Stimulated activated naive CD8-positive, alpha-beta T cell treated with anti-CD3 and anti-CD28 coated beads, Interleukin-15, Interleukin-2, amounts not matched to agents 100 ng/mL and 50 ng/mL, for 24 hours (primary cell): ENCODE data around the gene KNOP1.
"Not testable (repeated sequence)": the region's sequence is repeated elsewhere in the genome, so short reads cannot be mapped to it uniquely, and the experiment has no call there.

Experiments used
- H3K27ac Mint-ChIP-seq: one replicate; pipeline ENCODE4 v1.8.0; 2021; ENCODE audit warnings: mild to moderate bottlenecking, mixed read lengths
- H3K27me3 Mint-ChIP-seq: one replicate; pipeline ENCODE4 v1.8.0; 2021; ENCODE audit warnings: mixed read lengths
- H3K36me3 Mint-ChIP-seq: one replicate; pipeline ENCODE4 v1.8.0; 2021; ENCODE audit warnings: low read depth, mixed read lengths
- H3K4me1 Mint-ChIP-seq: one replicate; pipeline ENCODE4 v1.8.0; 2021; ENCODE audit warnings: low read depth, mixed read lengths
- H3K4me3 Mint-ChIP-seq: one replicate; pipeline ENCODE4 v1.8.0; 2021; ENCODE audit warnings: mild to moderate bottlenecking, mixed read lengths
- H3K9me3 Mint-ChIP-seq: one replicate; pipeline ENCODE4 v1.8.0; 2021; ENCODE audit warnings: mixed read lengths

KNOP1 gene

DNA sequence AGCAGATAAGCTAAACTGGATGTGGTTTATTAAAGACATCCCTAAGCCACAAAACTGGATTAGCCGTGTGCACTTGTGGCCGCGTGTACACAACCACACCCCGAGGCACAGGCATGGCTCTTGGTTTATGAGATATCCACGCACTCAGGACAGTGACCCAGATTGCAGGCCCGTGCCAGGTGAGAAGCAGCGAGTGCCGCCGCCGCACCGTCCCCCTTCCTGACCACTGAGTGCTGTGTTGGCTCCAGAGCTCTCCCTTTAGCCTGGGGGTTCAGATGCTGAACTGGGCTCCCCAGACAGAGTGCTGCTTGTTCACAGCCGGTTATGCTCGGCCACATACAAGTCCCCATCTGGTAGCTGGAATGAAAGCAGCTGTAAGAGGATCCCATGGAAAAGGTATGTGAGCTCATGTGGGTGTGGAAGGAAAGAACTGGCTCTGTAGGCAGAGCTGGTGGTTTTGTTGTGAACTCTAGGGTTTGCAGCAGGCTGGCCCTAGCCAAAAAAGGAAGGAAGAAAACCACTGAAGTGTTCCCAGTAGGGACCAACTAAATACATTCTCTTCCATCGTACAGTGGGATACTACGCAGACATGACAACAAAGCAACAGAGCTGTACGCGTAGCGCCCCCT is 29.5 kb downstream of the KNOP1 start:
- H3K4me3 Mint-ChIP-seq, result no peak overlapping the region
- H3K27ac Mint-ChIP-seq, result no peak overlapping the region
- H3K9me3 Mint-ChIP-seq, result peaks cover 4% of the 10 kb centered on the region
- H3K27me3 Mint-ChIP-seq, result no peaks in the 10 kb centered on the region
- peaks cover 55% of the 10 kb centered on the region for H3K36me3 Mint-ChIP-seq
- H3K4me1 Mint-ChIP-seq, result peaks cover 20% of the 10 kb centered on the region

GRCh38 chr16:19687279-19687678 is 30.7 kb downstream of the KNOP1 start:
- Mint-ChIP-seq H3K36me3 (peaks cover 63% of the 10 kb centered on the region), H3K4me3 (no peak overlapping the region), H3K27me3 (no peaks in the 10 kb centered on the region), H3K9me3 (peaks cover 4% of the 10 kb centered on the region), H3K27ac (no peak overlapping the region), H3K4me1 (peaks cover 20% of the 10 kb centered on the region)

DNA sequence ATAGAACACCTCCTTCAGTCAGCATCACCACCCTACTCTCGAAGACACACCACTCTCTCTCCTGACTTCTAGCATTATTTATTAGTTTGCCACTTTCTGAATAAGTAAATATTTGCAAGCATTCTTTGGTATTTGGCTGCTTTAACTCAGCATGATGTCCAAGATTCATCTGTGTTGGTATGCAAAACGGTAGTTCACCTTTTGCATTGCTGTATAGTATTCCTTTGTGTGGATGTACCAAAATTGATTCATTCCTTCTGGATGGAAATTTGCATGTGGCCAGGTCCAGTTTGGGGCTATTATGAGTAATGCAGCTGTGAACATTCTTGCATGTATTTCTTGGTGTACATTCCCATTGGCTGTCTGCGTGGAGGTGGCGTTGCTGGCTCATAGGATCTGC is 32.9 kb downstream of the KNOP1 start:
- no peaks in the 10 kb centered on the region for H3K27me3 Mint-ChIP-seq
- H3K4me1 Mint-ChIP-seq, result peaks cover 12% of the 10 kb centered on the region
- peaks cover 67% of the 10 kb centered on the region for H3K36me3 Mint-ChIP-seq
- H3K27ac Mint-ChIP-seq, result no peak overlapping the region
- peaks cover 4% of the 10 kb centered on the region for H3K9me3 Mint-ChIP-seq
- H3K4me3 Mint-ChIP-seq, result no peak overlapping the region

- Mint-ChIP-seq H3K4me1 (no peaks in the 10 kb centered on the region), H3K36me3 (peaks cover 75% of the 10 kb centered on the region), H3K27ac (no peak overlapping the region)
These were observed 34.4 kb downstream of the KNOP1 start for GRCh38 chr16:19683453-19684236.

DNA sequence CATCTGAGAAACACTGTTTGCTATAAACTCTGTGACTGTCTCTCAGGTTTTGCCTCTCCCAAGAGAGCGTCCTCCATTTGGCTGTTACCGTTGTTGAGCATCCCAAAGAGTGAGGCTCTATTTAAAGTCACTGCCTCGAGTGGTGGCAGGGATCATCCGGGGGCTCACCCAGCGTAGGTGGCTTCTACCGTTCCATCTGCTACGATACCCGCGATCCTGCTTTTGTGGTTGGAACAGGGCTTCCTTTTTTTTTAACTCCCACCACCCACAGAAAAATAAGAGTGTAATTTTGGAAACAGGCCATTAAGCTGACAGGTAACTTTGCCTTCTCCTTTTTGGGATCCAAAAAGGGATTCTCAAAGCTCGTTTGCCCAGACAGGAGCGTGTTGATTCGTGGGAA is 36.4 kb downstream of the KNOP1 start:
- H3K27me3 Mint-ChIP-seq, result no peaks in the 10 kb centered on the region
- H3K4me3 Mint-ChIP-seq, result no peak overlapping the region
- no peak overlapping the region for H3K27ac Mint-ChIP-seq
- peaks cover 4% of the 10 kb centered on the region for H3K9me3 Mint-ChIP-seq
- H3K4me1 Mint-ChIP-seq, result no peaks in the 10 kb centered on the region
- peaks cover 65% of the 10 kb centered on the region for H3K36me3 Mint-ChIP-seq

More at GRCh38 chr16:19683453-19684236, 34.4 kb downstream of the KNOP1 start:
- H3K4me3 Mint-ChIP-seq, result no peak overlapping the region
- no peaks in the 10 kb centered on the region for H3K27me3 Mint-ChIP-seq
- peaks cover 4% of the 10 kb centered on the region for H3K9me3 Mint-ChIP-seq

- H3K27me3 Mint-ChIP-seq, result no peaks in the 10 kb centered on the region
- no peak overlapping the region for H3K4me3 Mint-ChIP-seq
- peaks cover 64% of the 10 kb centered on the region for H3K36me3 Mint-ChIP-seq
- no peaks in the 10 kb centered on the region for H3K4me1 Mint-ChIP-seq
- no peak overlapping the region for H3K27ac Mint-ChIP-seq
- peaks cover 4% of the 10 kb centered on the region for H3K9me3 Mint-ChIP-seq
These were observed 37.1 kb downstream of the KNOP1 start for GRCh38 chr16:19680881-19681340.

DNA sequence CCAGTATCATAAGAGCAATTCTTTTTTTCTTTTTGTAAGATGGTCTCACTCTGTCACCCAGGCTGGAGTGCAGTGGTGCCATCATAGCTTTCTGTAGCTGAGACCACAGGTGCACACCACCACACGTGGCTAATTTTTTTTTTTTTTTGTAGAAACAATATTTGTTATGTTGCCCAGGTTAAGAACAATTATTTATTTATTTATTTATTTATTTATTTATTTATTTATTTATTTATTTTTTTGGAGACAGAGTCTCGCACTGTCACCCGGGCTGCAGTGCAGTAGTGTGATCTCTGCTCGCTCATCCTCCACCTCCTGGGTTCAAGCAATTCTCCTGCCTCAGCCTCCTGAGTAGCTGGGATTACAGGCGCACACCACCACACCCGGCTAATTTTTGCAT is 38.7 kb downstream of the KNOP1 start:
- not testable (repeated sequence) for H3K9me3 Mint-ChIP-seq, H3K4me1 Mint-ChIP-seq, H3K27me3 Mint-ChIP-seq, H3K4me3 Mint-ChIP-seq, H3K27ac Mint-ChIP-seq
- H3K36me3 Mint-ChIP-seq, result peaks cover 60% of the 10 kb centered on the region

GRCh38 chr16:19678804-19679203 is 39.2 kb downstream of the KNOP1 start:
- Mint-ChIP-seq H3K27ac (no peak overlapping the region), H3K27me3 (no peaks in the 10 kb centered on the region), H3K4me3 (no peak overlapping the region), H3K36me3 (peaks cover 60% of the 10 kb centered on the region), H3K4me1 (no peaks in the 10 kb centered on the region), H3K9me3 (no peaks in the 10 kb centered on the region)

DNA sequence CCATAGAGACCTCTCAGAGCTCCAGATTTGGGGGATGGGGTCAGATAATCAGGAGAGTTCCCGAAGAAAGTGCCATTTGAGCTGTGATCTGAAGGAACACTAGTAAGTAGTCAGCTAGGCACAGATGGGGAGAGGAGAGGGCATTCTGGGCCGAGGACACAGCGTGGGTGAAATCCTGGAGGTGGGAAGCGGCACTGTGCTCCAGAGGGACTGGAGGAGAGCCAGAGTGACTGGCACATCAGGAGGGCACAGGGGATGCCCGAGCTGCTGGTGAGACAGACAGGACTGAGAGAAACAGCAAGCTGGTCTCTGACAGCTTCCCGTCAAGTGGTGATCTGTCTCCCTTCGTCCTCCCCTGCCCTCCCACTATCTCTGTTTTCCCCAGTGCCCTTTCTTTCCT is 40.6 kb downstream of the KNOP1 start:
- Mint-ChIP-seq H3K4me1 (no peaks in the 10 kb centered on the region), H3K27ac (no peak overlapping the region), H3K36me3 (peaks cover 49% of the 10 kb centered on the region), H3K4me3 (no peak overlapping the region), H3K27me3 (no peaks in the 10 kb centered on the region), H3K9me3 (no peaks in the 10 kb centered on the region)

- no peaks in the 10 kb centered on the region for H3K27me3 Mint-ChIP-seq
- H3K4me1 Mint-ChIP-seq, result no peaks in the 10 kb centered on the region
- H3K36me3 Mint-ChIP-seq, result peaks cover 41% of the 10 kb centered on the region
- no peak overlapping the region for H3K4me3 Mint-ChIP-seq
- no peak overlapping the region for H3K27ac Mint-ChIP-seq
- H3K9me3 Mint-ChIP-seq, result no peaks in the 10 kb centered on the region
These were observed 43.5 kb downstream of the KNOP1 start for GRCh38 chr16:19674485-19674884.

DNA sequence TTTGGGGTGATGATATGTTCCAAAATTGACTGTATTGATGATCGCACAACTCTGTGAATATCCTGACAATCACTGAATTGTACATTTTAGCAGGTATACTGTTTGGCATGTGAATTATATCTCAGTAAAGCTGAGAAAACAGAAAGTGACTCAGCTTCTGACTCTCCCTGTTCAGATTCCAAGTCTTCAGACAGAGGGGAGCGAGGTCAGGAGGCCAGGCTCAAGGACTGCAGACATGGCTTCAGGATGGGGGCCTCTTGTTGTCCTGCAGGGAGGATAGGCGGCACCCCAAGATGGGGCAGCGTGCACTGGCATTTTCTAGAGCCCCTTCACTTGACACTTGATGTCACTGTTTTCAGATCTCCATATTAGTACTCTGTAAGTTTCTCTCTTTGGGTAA is 45.6 kb downstream of the KNOP1 start:
- peaks cover 46% of the 10 kb centered on the region for H3K36me3 Mint-ChIP-seq
- H3K4me3 Mint-ChIP-seq, result no peak overlapping the region
- no peaks in the 10 kb centered on the region for H3K4me1 Mint-ChIP-seq
- no peaks in the 10 kb centered on the region for H3K9me3 Mint-ChIP-seq
- H3K27me3 Mint-ChIP-seq, result no peaks in the 10 kb centered on the region
- no peak overlapping the region for H3K27ac Mint-ChIP-seq

GRCh38 chr16:19666477-19666876 is 51.5 kb downstream of the KNOP1 start:
- Mint-ChIP-seq H3K4me3 (no peak overlapping the region), H3K4me1 (no peaks in the 10 kb centered on the region), H3K9me3 (peaks cover 4% of the 10 kb centered on the region), H3K27me3 (no peaks in the 10 kb centered on the region), H3K36me3 (peaks cover 48% of the 10 kb centered on the region), H3K27ac (no peak overlapping the region)

GRCh38 chr16:19665313-19665712 is 52.7 kb downstream of the KNOP1 start:
- H3K4me3 Mint-ChIP-seq, H3K9me3 Mint-ChIP-seq, H3K4me1 Mint-ChIP-seq, H3K27me3 Mint-ChIP-seq: not testable (repeated sequence)
- peak overlapping the region; percentile 41 for H3K27ac Mint-ChIP-seq
- peaks cover 51% of the 10 kb centered on the region for H3K36me3 Mint-ChIP-seq

- Mint-ChIP-seq H3K4me3 (no peak overlapping the region), H3K27me3 (no peaks in the 10 kb centered on the region), H3K36me3 (peaks cover 57% of the 10 kb centered on the region), H3K4me1 (peaks cover 18% of the 10 kb centered on the region), H3K9me3 (peaks cover 4% of the 10 kb centered on the region), H3K27ac (no peak overlapping the region)
These were observed 53.9 kb downstream of the KNOP1 start for GRCh38 chr16:19664166-19664565.

GRCh38 chr16:19662351-19662750 is 55.7 kb downstream of the KNOP1 start:
- no peaks in the 10 kb centered on the region for H3K27me3 Mint-ChIP-seq
- H3K27ac Mint-ChIP-seq, result no peak overlapping the region
- H3K36me3 Mint-ChIP-seq, result peaks cover 46% of the 10 kb centered on the region
- H3K4me1 Mint-ChIP-seq, result peaks cover 18% of the 10 kb centered on the region
- peaks cover 4% of the 10 kb centered on the region for H3K9me3 Mint-ChIP-seq
- no peak overlapping the region for H3K4me3 Mint-ChIP-seq
